Thoracic aorta (tissue), 2 donors: ENCODE data around the gene SLIT3. TPM values are rescaled to one million over a fixed set of nuclear protein-coding genes. Genes with fewer than 3 reads are reported as not detected.
A peak's percentile ranks its signal among the peaks of the same experiment; 100 is the strongest.
"Not testable (repeated sequence)": the region's sequence is repeated elsewhere in the genome, so short reads cannot be mapped to it uniquely, and the experiment has no call there.

Experiments
- ATAC-seq: fragments of 150-250 bp; one replicate; pipeline ENCODE4 v1.8.0; 2017; ENCODE audit warnings: low read depth; ENCODE audit not compliant: insufficient number of reproducible peaks, low FRiP score
- DNase-seq: peaks from one replicate; pipeline ENCODE4 v3.0.0-alpha.2; 2020; ENCODE audit warnings: low spot score
- H3K27ac ChIP-seq, 2 donors: fragments of 200-600 bp; sonication (generic); 1 replicate in 1 of 2; 2 replicates in 1 of 2; pipeline ENCODE4 v1.5.1; 2016; ENCODE audit warnings: mild to moderate bottlenecking in 2 of 2, moderate library complexity in 2 of 2
- H3K27me3 ChIP-seq: fragments of 200-600 bp; sonication (generic); replicated peaks from 2 replicates; pipeline ENCODE4 v1.6.0; 2016; ENCODE audit warnings: mild to moderate bottlenecking; ENCODE audit not compliant: insufficient read depth
- H3K36me3 ChIP-seq: fragments of 200-600 bp; sonication (generic); one replicate; pipeline ENCODE4 v1.5.1; 2016
- H3K4me1 ChIP-seq, 2 donors: fragments of 200-600 bp; sonication (generic); 1 replicate in 1 of 2; 2 replicates in 1 of 2; pipeline versions ENCODE4 v1.5.1 to v1.6.0; 2016; ENCODE audit warnings: low read depth in 2 of 2, mild to moderate bottlenecking in 1 of 2; ENCODE audit not compliant: control insufficient read depth in 1 of 2
- H3K4me3 ChIP-seq: fragments of 200-600 bp; sonication (generic); 2 replicates; pipeline ENCODE4 v1.5.1; 2016; ENCODE audit warnings: mild to moderate bottlenecking
- H3K9me3 ChIP-seq: fragments of 200-600 bp; sonication (generic); 2 replicates; pipeline ENCODE4 v1.5.1; 2016
- CTCF ChIP-seq: fragments of 200-600 bp; sonication (generic); IDR thresholded peaks from one replicate; pipeline ENCODE4 v1.5.1; 2019; ENCODE audit warnings: antibody characterized with exemption
- total RNA-seq, 2 donors: library from RNA; depleted of rRNA; stranded (reverse); fragments of >200 nt; gene quantifications; one replicate each; pipeline versions ENCODE4 v1.1.0 to v1.2.3, GENCODE V29; 2016

The SLIT3 gene
- total RNA-seq, 2 donors from 2014 or later = 80.1 to 86.9 TPM

GRCh38 chr5:169142264-169142970, 158.5 kb downstream of the SLIT3 start:
- H3K4me3 ChIP-seq = no peak overlapping the region
- peak overlapping the region in 1 of 2 donors; percentile 42 for H3K27ac ChIP-seq
- H3K4me1 ChIP-seq = peaks cover 0 to 25% of the 10 kb centered on the region in 2 donors
- no peak for TF ChIP-seq CTCF
- H3K9me3 ChIP-seq = no peaks in the 10 kb centered on the region
- no peaks in the 10 kb centered on the region for H3K27me3 ChIP-seq
- no peaks in the 10 kb centered on the region for H3K36me3 ChIP-seq
- DNase-seq = peak; percentile 41
- ATAC-seq = peak; percentile 36

- not testable (repeated sequence) for H3K36me3 ChIP-seq, H3K27me3 ChIP-seq, H3K9me3 ChIP-seq, ATAC-seq, DNase-seq, H3K27ac ChIP-seq, H3K4me3 ChIP-seq
- H3K4me1 ChIP-seq = peaks cover 0 to 24% of the 10 kb centered on the region in 2 donors
These were observed 160.7 kb downstream of the SLIT3 start for GRCh38 chr5:169140215-169140614.

GRCh38 chr5:169139480-169140050, 161.4 kb downstream of the SLIT3 start:
- no peak for DNase-seq
- Histone ChIP-seq H3K4me3 (no peak overlapping the region), H3K27me3 (no peaks in the 10 kb centered on the region), H3K36me3 (no peaks in the 10 kb centered on the region), H3K4me1 (peaks cover 0 to 24% of the 10 kb centered on the region in 2 donors), H3K9me3 (no peaks in the 10 kb centered on the region), H3K27ac (no peak overlapping the region)
- no peak for TF ChIP-seq CTCF
- ATAC-seq = no peak

GRCh38 chr5:169133531-169133930, 167.4 kb downstream of the SLIT3 start:
- no peak overlapping the region for H3K27ac ChIP-seq
- H3K36me3 ChIP-seq = no peaks in the 10 kb centered on the region
- DNase-seq = no peak
- peaks cover 11 to 19% of the 10 kb centered on the region in 2 donors for H3K4me1 ChIP-seq
- no peak overlapping the region for H3K4me3 ChIP-seq
- H3K9me3 ChIP-seq = no peaks in the 10 kb centered on the region
- ATAC-seq = no peak
- H3K27me3 ChIP-seq = no peaks in the 10 kb centered on the region
- TF ChIP-seq CTCF = no peak

GRCh38 chr5:169132302-169132660, 168.7 kb downstream of the SLIT3 start:
- DNase-seq (no peak), ATAC-seq (no peak)
- Histone ChIP-seq H3K4me1 (peaks cover 11 to 19% of the 10 kb centered on the region in 2 donors), H3K27me3 (no peaks in the 10 kb centered on the region), H3K36me3 (no peaks in the 10 kb centered on the region), H3K27ac (peak overlapping the region; percentile 31 to 65), H3K9me3 (no peaks in the 10 kb centered on the region), H3K4me3 (no peak overlapping the region)
- TF ChIP-seq CTCF = no peak
